HG02970 (cell line): ENCODE results near the gene LIPA.
"Not testable (repeated sequence)": the region's sequence is repeated elsewhere in the genome, so short reads cannot be mapped to it uniquely, and the experiment has no call there.

ENCODE experiments used
- ATAC-seq: cut with Tn5 transposase; IDR thresholded peaks from one replicate; pipeline ENCODE4 v1.9.1; 2021; ENCODE audit warnings: mild to moderate bottlenecking, moderate library complexity, moderate number of reproducible peaks; ENCODE audit not compliant: unreplicated experiment, low FRiP score

LIPA gene

GRCh38 chr10:89213191-89213808 is 38.3 kb downstream of the LIPA start:
- no peak for ATAC-seq

GRCh38 chr10:89210794-89211425 is 40.7 kb downstream of the LIPA start:
- no peak for ATAC-seq

GRCh38 chr10:89209718-89210117 is 41.9 kb downstream of the LIPA start:
- ATAC-seq, result no peak

- no peak for ATAC-seq
Observed at GRCh38 chr10:89207801-89208551, 43.6 kb downstream of the LIPA start.

GRCh38 chr10:89207181-89207800 is 44.3 kb downstream of the LIPA start, which contains the start of gene CH25H:
CH25H (minus strand) TSS chr10:89207317; CDS start chr10:89207292, 25 bp downstream.
- no peak for ATAC-seq

GRCh38 chr10:89206402-89207180 is 45.0 kb downstream of the LIPA start:
- ATAC-seq, result no peak

- ATAC-seq, result no peak
Observed at GRCh38 chr10:89204621-89205185, 46.9 kb downstream of the LIPA start.

- ATAC-seq, result no peak
Observed at GRCh38 chr10:89203237-89203636, 48.3 kb downstream of the LIPA start.

- ATAC-seq, result no peak
Observed at GRCh38 chr10:89202033-89202425, 49.5 kb downstream of the LIPA start.

- no peak for ATAC-seq
Observed at GRCh38 chr10:89201345-89202032, 50.1 kb downstream of the LIPA start.

GRCh38 chr10:89197473-89197872 is 54.1 kb downstream of the LIPA start:
- no peak for ATAC-seq

GRCh38 chr10:89191301-89191700 is 60.3 kb downstream of the LIPA start:
- not testable (repeated sequence) for ATAC-seq

- no peak for ATAC-seq
Observed at GRCh38 chr10:89189211-89189734, 62.3 kb downstream of the LIPA start.

- ATAC-seq, result no peak
Observed at GRCh38 chr10:89185658-89186057, 65.9 kb downstream of the LIPA start.

- ATAC-seq, result no peak
Observed at GRCh38 chr10:89184638-89185037, 66.9 kb downstream of the LIPA start.

GRCh38 chr10:89183571-89183970 is 68.0 kb downstream of the LIPA start:
- ATAC-seq, result no peak

- no peak for ATAC-seq
Observed at GRCh38 chr10:89182894-89183293, 68.7 kb downstream of the LIPA start.

- no peak for ATAC-seq
Observed at GRCh38 chr10:89175816-89176215, 75.8 kb downstream of the LIPA start.

GRCh38 chr10:89173075-89173474 is 78.5 kb downstream of the LIPA start:
- no peak for ATAC-seq
